ENCODE data around the gene STMN3.

- no peak for TF ChIP-seq CTCF (conservative IDR thresholded peaks at IDR 0.05)
- no peak for TF ChIP-seq ZFX (IDR thresholded peaks at IDR 0.05)
Observed at GRCh38 chr20:63701329-63702035, 48.3 kb upstream of the STMN3 start.
